Natural killer cell treated with Interleukin-12 subunit alpha and Interleukin-12 subunit beta and Interleukin-15 and Interleukin-18, amount 100 ng/mL, for 72 hours (primary cell): ENCODE results near the gene EXOSC10. TPM values are rescaled to one million over a fixed set of nuclear protein-coding genes. Genes with fewer than 3 reads are reported as not detected.

ENCODE experiments used
- ATAC-seq, 2 donors: fragments of 150-1000 bp; cut with Tn5 transposase in 1 of 2; sonication (Bioruptor Pico), chemical (Tn5 transposase) in 1 of 2; 2 replicates each; pipeline ENCODE4 v1.10.0; 2021
- DNase-seq: peaks from one replicate; pipeline ENCODE4 v3.0.0; 2022; ENCODE audit warnings: low spot score
- H3K27ac Mint-ChIP-seq, 2 donors: 1 replicate in 1 of 2; 2 replicates in 1 of 2; pipeline ENCODE4 v1.8.0; 2022; ENCODE audit warnings: mixed read lengths in 2 of 2, mild to moderate bottlenecking in 1 of 2, moderate library complexity in 1 of 2
- H3K27me3 Mint-ChIP-seq, 2 donors: 1 replicate in 1 of 2; 2 replicates in 1 of 2; pipeline ENCODE4 v1.8.0; 2022; ENCODE audit warnings: mixed read lengths in 2 of 2
- H3K36me3 Mint-ChIP-seq: one replicate; pipeline ENCODE4 v1.8.0; 2022; ENCODE audit warnings: mixed read lengths
- H3K4me1 Mint-ChIP-seq, 2 donors: 1 replicate in 1 of 2; 2 replicates in 1 of 2; pipeline ENCODE4 v1.8.0; 2022; ENCODE audit warnings: low read depth in 2 of 2, mixed read lengths in 2 of 2, mild to moderate bottlenecking in 1 of 2
- H3K4me3 Mint-ChIP-seq: one replicate; pipeline ENCODE4 v1.8.0; 2022; ENCODE audit warnings: mixed read lengths
- H3K9me3 Mint-ChIP-seq: 2 replicates; pipeline ENCODE4 v1.8.0; 2022; ENCODE audit warnings: mixed read lengths
- total RNA-seq, 2 donors: library from RNA; stranded (reverse); gene quantifications; one replicate each; pipeline ENCODE4 v1.2.3, GENCODE V29; 2022

EXOSC10 gene
- total RNA-seq, 2 donors from 2014 or later = 69.6 to 120 TPM

DNA sequence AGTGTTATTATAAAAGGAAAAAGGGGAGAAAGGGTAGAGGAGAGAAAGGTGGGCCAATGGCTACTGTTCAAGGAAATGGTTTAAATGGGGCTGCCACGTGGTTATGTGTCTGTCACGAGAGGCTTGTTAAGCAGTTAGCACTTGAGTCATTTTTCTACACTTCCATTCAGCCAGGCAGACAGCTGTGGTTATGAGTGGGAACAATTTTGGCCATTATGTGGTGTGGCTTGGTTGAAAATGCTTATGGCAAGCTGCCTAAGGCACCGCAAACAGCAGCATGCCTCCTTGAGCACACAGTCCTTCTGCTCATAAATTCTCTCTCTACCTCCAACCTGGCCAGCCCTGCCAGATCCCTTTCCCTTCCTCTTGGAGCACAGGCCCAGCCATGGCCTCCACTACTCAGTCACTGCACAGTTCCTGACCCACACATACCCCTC, 36.7 kb downstream of the EXOSC10 start:
- DNase-seq (peak; percentile 85), ATAC-seq (peak; percentile 65 to 67)
- peak overlapping the region; percentile 53 to 80 for H3K27ac Mint-ChIP-seq

DNA sequence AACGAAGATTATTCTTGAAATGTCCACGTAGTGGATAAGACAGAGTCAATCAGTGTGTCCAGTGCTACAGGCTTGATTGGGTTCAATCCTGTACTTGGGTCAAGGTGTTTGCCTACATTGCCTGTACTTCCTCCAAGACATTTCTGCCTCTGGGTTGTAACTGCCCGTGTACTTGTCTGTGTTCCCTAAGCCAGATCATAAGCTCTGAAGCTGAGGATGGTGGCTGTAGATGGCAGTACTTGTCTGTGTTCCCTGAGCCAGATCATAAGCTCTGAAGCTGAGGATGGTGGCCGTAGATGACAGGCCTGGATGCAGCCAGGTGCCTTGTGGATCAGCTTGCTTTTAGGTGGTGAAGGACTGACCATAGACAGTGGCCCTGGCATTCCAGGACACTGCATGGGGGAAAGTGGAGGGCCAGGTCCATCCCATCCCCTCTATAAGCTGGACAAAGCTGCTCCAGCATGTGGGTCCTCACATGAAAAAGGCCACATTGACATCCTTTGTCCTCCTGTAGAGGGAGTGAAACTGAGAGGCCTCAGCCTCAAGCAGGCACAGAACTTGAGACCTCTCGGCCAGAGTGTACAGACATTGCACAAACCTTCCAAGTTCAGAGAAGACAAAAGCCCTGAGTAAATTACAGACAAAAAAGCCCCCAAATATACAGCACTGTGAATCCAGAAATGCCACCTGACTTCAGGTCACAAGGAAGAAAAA, 37.9 kb downstream of the EXOSC10 start:
- Mint-ChIP-seq H3K4me1 (peaks cover 38 to 39% of the 10 kb centered on the region in 2 donors), H3K27ac (peak overlapping the region in 1 of 2 donors; percentile 80), H3K36me3 (peaks cover 8% of the 10 kb centered on the region), H3K9me3 (no peaks in the 10 kb centered on the region), H3K4me3 (peak overlapping the region; percentile 91), H3K27me3 (no peaks in the 10 kb centered on the region)
- no peak for DNase-seq
- ATAC-seq = no peak

More for the DNA sequence above, 36.7 kb downstream of the EXOSC10 start:
- no peaks in the 10 kb centered on the region for H3K27me3 Mint-ChIP-seq
- no peaks in the 10 kb centered on the region for H3K9me3 Mint-ChIP-seq
- H3K4me3 Mint-ChIP-seq = peak overlapping the region; percentile 63
- peaks cover 8% of the 10 kb centered on the region for H3K36me3 Mint-ChIP-seq
- peaks cover 38 to 39% of the 10 kb centered on the region in 2 donors for H3K4me1 Mint-ChIP-seq

DNA sequence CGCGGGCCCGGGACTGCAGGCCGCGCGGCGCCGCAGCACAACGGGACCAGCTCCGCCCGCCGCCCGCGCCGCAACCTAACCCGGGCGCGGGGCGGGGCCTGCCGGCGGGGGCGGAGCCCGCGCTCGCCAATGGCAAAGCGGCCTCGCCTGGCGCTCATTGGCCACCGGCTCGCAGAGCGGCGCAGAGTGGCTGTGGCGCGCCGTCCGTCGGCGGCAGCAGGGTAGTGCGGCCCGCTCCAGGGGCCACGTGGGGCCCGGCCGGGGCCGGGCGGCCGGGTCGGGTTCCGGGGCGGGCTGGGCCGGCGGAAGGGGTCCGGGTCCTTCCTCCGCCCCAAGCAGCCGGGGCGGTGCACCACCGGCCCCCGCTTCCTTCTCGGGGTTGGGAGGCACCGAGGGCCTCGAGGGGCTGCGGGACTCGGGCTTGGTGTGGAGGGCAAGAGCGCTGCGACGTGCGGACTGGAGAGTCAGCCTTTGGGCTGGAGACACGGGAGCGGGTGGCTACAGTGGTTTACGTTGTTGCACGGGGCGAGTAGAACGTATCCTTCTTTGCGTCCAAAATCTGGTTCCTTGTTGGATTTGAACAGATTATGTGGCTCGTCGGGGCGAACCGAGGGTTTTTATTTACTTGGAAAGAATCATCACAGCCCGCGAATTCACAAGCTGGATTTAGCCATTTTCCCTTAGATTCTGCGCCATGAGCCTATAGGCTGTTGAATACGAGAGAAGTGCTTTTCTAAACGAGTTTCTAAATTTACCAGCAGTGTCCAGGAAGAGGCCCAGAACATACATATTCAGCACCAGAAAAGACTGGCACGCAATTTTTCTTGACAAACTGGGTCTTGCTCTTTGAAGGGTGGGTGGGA, 39.5 kb downstream of the EXOSC10 start, which contains the start of gene SRM:
Gene SRM (minus strand): TSS at position 51 of the 863 bp plus-strand sequence. CDS start 75 bp downstream, outside the sequence.
- ATAC-seq = peak; percentile 95 to 97
- no peaks in the 10 kb centered on the region for H3K27me3 Mint-ChIP-seq
- peak; percentile 94 for DNase-seq
- H3K9me3 Mint-ChIP-seq = no peaks in the 10 kb centered on the region
- peaks cover 38 to 39% of the 10 kb centered on the region in 2 donors for H3K4me1 Mint-ChIP-seq
- H3K27ac Mint-ChIP-seq = peak within 1 kb of the TSS; percentile 82 to 89
- H3K36me3 Mint-ChIP-seq = peaks cover 4% of the 10 kb centered on the region
- peak within 1 kb of the TSS; percentile 96 for H3K4me3 Mint-ChIP-seq

DNA sequence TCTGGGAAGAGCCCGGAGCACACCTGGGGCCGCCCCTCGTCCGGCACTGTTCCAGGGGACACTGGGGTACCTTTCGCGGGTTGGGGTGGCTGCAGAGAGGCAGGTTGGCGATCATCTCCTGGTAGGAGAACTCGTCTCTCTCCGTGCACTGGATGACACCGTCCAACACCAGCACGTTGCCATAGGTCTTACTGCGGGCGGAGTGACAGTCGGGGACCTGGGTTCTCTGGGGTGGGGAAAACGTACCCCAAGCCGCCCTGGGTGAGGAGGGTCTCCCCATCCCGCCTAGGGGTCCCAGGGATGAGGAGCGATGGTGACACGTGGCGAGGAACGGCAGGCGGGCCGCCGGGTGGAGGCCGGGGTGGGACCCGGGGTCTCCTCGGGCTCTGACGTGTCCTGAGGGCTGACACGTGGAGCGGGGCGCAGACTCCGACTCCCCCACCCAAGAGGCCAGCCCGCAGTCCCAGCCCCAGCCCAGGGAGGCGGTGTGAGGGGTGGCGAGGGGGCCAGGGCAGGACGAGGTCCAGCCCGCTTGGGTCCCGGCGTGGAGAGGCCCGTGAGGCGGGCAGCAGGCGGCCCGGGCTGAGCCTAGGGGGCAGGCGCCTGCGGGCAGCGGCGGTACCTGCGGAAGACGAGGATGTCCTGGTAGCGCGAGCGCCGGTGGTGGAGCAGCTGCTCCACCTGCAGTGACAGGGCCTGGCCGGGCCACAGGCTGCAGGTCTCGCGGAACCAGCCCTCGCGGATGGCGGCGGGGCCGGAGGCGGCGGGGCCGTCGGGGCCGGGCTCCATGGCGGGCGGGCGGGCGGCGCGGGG, 40.3 kb downstream of the EXOSC10 start:
- ATAC-seq (peak in 1 of 2 donors; percentile 15), DNase-seq (no peak)
- no peaks in the 10 kb centered on the region for H3K9me3 Mint-ChIP-seq
- H3K4me3 Mint-ChIP-seq = peak overlapping the region; percentile 96
- peaks cover 38 to 39% of the 10 kb centered on the region in 2 donors for H3K4me1 Mint-ChIP-seq
- no peaks in the 10 kb centered on the region for H3K36me3 Mint-ChIP-seq
- H3K27me3 Mint-ChIP-seq = no peaks in the 10 kb centered on the region
- peak overlapping the region; percentile 82 to 89 for H3K27ac Mint-ChIP-seq

DNA sequence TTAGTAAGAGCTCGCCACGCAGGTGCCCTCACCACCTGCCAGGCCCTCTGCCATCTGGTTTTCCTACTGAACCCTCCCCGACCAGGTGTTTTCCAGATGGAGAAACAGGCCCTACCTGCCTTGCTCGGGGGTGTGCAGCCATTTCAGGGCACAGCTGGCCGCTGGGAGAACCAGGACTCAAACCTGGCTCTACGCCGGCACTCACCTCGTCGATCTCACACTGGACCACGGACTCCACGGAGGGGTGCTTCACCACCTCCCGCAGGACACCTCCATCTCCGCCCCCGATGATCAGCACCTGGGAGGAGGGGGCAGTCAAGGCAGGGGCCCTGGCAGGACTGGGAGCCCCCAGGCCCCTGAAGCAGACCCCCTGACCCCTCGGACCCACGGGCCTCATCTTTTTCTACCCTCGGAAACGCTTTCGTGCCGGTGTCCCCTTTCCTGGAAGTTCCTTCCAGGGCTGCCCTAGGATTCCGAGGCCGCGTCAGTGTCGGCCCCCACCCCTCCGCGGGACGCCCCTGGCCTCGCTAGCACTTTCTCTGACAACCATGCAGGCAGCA, 41.0 kb downstream of the EXOSC10 start:
- peaks cover 38 to 39% of the 10 kb centered on the region in 2 donors for H3K4me1 Mint-ChIP-seq
- no peak for DNase-seq
- no peaks in the 10 kb centered on the region for H3K9me3 Mint-ChIP-seq
- ATAC-seq = no peak
- H3K36me3 Mint-ChIP-seq = no peaks in the 10 kb centered on the region
- H3K27me3 Mint-ChIP-seq = no peaks in the 10 kb centered on the region
- H3K27ac Mint-ChIP-seq = peak overlapping the region; percentile 82 to 89
- H3K4me3 Mint-ChIP-seq = peak overlapping the region; percentile 96

DNA sequence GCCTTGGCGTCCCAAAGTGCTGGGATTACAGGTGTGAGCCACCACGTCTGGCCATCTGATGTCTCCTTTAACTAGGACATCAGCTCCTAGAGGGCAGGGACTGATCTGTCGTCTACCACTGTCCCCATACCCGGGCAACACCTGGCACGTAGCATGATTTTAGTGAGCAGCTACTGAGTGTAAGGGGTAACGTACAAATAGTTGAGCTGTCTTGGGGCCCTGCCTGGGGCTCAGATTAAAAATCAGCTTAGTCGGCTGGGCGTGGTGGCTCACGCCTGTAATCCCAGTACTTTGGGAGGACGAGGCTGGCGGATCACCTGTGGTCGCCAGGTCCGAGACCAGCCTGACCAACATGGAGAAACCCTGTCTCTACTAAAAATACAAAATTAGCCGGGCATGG, 41.6 kb downstream of the EXOSC10 start:
- peak overlapping the region; percentile 96 for H3K4me3 Mint-ChIP-seq
- H3K27ac Mint-ChIP-seq = no peak overlapping the region
- no peaks in the 10 kb centered on the region for H3K27me3 Mint-ChIP-seq
- no peaks in the 10 kb centered on the region for H3K36me3 Mint-ChIP-seq
- no peak for DNase-seq
- H3K9me3 Mint-ChIP-seq = no peaks in the 10 kb centered on the region
- ATAC-seq = no peak
- H3K4me1 Mint-ChIP-seq = peaks cover 32 to 33% of the 10 kb centered on the region in 2 donors

DNA sequence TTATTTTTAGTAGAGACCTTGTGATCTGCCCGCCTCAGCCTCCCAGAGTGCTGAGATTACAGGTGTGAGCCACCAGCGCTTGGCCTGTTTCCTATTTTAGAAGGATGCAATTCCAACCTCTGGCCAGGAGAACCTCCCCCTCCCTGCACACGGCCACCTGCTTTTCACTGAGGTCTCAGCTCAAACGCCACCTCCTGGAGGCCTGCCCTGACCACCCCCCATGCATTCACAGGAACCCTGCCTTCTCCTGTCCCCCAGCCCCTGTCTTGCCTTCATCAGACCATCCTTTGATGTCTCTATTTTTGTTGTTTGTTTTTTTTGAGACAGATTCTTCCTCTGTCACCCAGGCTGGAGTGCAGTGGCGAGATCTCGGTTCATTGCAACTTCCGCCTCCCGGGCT, 42.2 kb downstream of the EXOSC10 start:
- Mint-ChIP-seq H3K27me3 (no peaks in the 10 kb centered on the region), H3K4me3 (peak overlapping the region; percentile 25), H3K27ac (no peak overlapping the region), H3K4me1 (peaks cover 27 to 28% of the 10 kb centered on the region in 2 donors), H3K9me3 (no peaks in the 10 kb centered on the region), H3K36me3 (no peaks in the 10 kb centered on the region)
- no peak for DNase-seq
- ATAC-seq = no peak

DNA sequence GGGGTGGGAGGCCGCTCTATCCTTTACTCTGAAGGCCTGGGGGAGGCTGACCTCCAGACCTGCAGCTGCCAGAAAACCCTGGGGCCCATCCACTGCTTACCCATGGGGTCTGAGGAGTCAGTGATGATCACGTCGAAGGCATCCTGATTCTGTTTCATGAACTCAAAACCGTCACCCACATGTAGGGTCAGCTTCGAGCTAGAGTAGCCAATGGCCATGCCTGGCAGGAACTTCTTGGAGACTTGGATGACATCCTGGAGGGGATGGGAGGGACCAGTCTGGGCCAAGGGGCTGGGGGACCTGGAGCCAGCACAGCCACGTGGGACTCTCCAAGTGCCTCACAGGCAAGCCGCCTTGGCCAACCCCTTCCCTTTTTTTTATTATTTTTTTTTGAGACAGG, 43.2 kb downstream of the EXOSC10 start:
- DNase-seq (no peak), ATAC-seq (no peak)
- H3K27ac Mint-ChIP-seq = no peak overlapping the region
- H3K4me3 Mint-ChIP-seq = no peak overlapping the region
- peaks cover 0 to 2% of the 10 kb centered on the region in 2 donors for H3K27me3 Mint-ChIP-seq
- peaks cover 18 to 23% of the 10 kb centered on the region in 2 donors for H3K4me1 Mint-ChIP-seq
- no peaks in the 10 kb centered on the region for H3K36me3 Mint-ChIP-seq
- no peaks in the 10 kb centered on the region for H3K9me3 Mint-ChIP-seq

DNA sequence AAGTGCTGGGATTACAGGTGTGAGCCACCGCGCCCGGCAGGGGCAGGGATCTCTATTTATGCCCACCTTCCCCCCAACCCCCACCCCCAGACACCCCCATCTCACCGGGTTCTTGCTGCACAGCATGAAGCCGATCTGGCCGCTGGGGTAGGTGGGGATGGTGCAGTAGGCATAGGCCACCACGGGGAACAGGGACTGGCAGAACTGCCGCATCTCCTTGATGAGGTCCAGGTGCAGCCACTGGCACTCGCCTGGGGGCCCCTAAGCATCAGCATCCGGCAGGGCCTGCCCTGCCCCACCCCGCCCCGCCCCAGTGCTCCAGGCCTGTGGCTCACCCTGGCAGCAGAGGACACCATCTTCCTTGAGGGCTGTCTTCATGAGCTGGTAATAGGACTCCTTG, 44.0 kb downstream of the EXOSC10 start:
- Mint-ChIP-seq H3K4me3 (no peak overlapping the region), H3K9me3 (no peaks in the 10 kb centered on the region), H3K4me1 (peaks cover 12 to 19% of the 10 kb centered on the region in 2 donors), H3K27me3 (peaks cover 0 to 2% of the 10 kb centered on the region in 2 donors), H3K36me3 (no peaks in the 10 kb centered on the region), H3K27ac (no peak overlapping the region)
- ATAC-seq = no peak
- no peak for DNase-seq

DNA sequence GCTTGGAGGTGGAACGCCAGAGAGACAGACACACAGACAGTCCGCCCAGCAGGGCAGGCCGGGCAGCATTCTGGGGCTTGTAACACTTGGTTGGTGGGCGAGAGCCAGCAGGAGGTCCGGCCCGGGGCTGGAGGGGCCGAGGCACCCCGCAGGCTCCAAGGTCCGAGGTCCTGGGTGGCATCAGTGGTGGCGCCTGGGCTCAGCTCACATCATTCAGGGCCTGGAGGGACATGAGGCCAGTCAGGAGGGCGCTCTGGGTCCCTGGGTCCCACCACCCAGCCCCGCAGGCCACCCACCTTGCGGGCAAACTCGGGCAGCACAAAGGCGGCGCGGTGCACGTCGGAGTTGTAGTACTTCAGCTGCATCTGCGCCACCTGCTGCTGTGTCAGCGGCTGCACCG, 45.0 kb downstream of the EXOSC10 start:
- Mint-ChIP-seq H3K9me3 (no peaks in the 10 kb centered on the region), H3K4me1 (peaks cover 6 to 13% of the 10 kb centered on the region in 2 donors), H3K4me3 (no peak overlapping the region), H3K36me3 (no peaks in the 10 kb centered on the region), H3K27ac (no peak overlapping the region), H3K27me3 (peaks cover 0 to 2% of the 10 kb centered on the region in 2 donors)
- no peak for ATAC-seq
- no peak for DNase-seq

DNA sequence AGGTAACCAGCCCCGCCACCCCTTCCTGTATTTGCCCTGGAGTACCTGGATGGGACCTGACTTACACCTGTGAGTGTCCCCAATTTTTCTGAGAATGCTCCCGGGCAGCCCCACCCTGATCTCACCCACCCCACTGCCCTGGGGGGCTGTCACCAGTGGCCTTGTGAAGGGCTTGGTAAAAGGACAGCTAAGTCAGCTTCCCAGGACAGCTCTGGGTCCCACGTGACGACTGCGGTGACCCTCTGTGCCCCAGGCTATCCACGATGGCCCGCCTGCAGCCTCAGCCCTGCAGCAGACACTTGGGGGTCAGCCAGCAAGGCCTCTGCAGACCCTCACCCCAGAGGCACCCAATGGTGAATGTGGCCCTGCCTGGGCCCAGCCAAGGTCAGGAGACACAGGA, 45.5 kb downstream of the EXOSC10 start:
- Mint-ChIP-seq H3K4me3 (no peak overlapping the region), H3K27ac (no peak overlapping the region), H3K36me3 (no peaks in the 10 kb centered on the region), H3K27me3 (peaks cover 0 to 2% of the 10 kb centered on the region in 2 donors), H3K4me1 (peaks cover 5 to 12% of the 10 kb centered on the region in 2 donors), H3K9me3 (no peaks in the 10 kb centered on the region)
- ATAC-seq (no peak), DNase-seq (no peak)

DNA sequence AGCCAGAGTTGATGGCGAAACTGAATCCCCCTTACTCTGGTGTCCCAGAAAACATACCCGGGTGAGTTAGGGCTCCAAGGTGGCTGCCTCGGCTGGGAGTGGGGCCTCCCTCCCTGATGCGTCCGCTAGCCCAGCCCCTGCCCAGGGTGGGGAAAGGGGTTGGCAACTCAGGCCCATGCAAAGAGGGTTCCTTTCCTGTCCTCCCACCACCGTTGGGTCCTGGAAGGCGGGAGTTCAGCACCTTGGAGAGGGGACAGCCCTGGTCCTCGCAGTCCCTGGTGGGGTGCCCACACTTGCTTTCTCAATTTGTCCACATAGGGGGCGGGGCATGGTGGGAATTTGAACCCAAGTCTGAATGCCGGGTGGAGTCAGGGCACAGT, 45.9 kb downstream of the EXOSC10 start:
- peaks cover under 1 to 7% of the 10 kb centered on the region in 2 donors for H3K4me1 Mint-ChIP-seq
- DNase-seq (no peak), ATAC-seq (no peak)
- H3K9me3 Mint-ChIP-seq = no peaks in the 10 kb centered on the region
- H3K27ac Mint-ChIP-seq = no peak overlapping the region
- H3K27me3 Mint-ChIP-seq = peaks cover 0 to 2% of the 10 kb centered on the region in 2 donors
- no peak overlapping the region for H3K4me3 Mint-ChIP-seq
- H3K36me3 Mint-ChIP-seq = no peaks in the 10 kb centered on the region
